HepG2 (cell line): Measurements from ENCODE around the gene VCL. TPM values are rescaled to one million over a fixed set of nuclear protein-coding genes. Genes with fewer than 3 reads are reported as not detected.

Source experiments
- ATAC-seq: fragments of 200-7000 bp; cut with Tn5 transposase; 3 replicates; pipeline ENCODE4 v1.9.1; 2020; ENCODE audit warnings: mild to moderate bottlenecking, moderate library complexity
- BruUV-seq: library from RNA; stranded (reverse); fragments of 400-500 nt; replicated peaks from 2 replicates; lab custom pipeline; 2021; lab: Mats Ljungman, UMichigan
- CTCF ChIA-PET: fragments of 300-600 bp; formaldehyde crosslinking; extraction: SDS; loops from one replicate; lab custom pipeline; 2021; ENCODE audit warnings: low total read pairs, inconsistent platforms, low intra/inter-chr PET ratio; lab: Yijun Ruan, JAX
- POLR2A ChIA-PET: fragments of 350-600 bp; sonication (Branson Sonifier 250); formaldehyde crosslinking; loops from one replicate; lab custom pipeline; 2020; ENCODE audit warnings: antibody characterized with exemption, inconsistent platforms; lab: Yijun Ruan, JAX
- DNase-seq: peaks from one replicate; pipeline ENCODE4 v3.0.0-alpha.2; 2015; ENCODE audit warnings: low spot score
- FAIRE-seq: peaks from 3 replicates; lab custom pipeline; 2011; peaks lifted over from hg19 to GRCh38; lab: Jason Lieb, UNC
- H2AFZ ChIP-seq: one replicate; pipeline ENCODE4 v1.6.1; 2011; ENCODE audit warnings: low read length, inconsistent platforms
- H3K27ac ChIP-seq: fragments of 300-600 bp; 3 replicates; pipeline ENCODE4 v1.8.0; 2011; ENCODE audit warnings: mixed run types, mild to moderate bottlenecking, mixed read lengths, low read length, inconsistent platforms; ENCODE audit not compliant: insufficient read depth; ENCODE audit errors: extremely low read length
- H3K27me3 ChIP-seq, 2 experiments: fragments of 200-600 bp in 1 of 2; 2 replicates in 1 of 2; 3 replicates in 1 of 2; pipeline versions ENCODE4 v1.6.0 to v1.8.0; 2011; ENCODE audit warnings: low read length in 2 of 2, mild to moderate bottlenecking in 2 of 2, moderate library complexity in 2 of 2, inconsistent platforms in 1 of 2; ENCODE audit not compliant: insufficient read depth in 2 of 2, control insufficient read depth in 1 of 2
- H3K36me3 ChIP-seq, 2 experiments: fragments of 200-600 bp in 1 of 2; replicated peaks in 1 of 2; 2 replicates in 1 of 2; 3 replicates in 1 of 2; pipeline versions ENCODE4 v1.5.1 to v1.8.0; 2011; ENCODE audit warnings: low read length in 2 of 2, inconsistent platforms in 1 of 2; ENCODE audit not compliant: insufficient read depth in 2 of 2, control insufficient read depth in 1 of 2
- H3K4me1 ChIP-seq: 2 replicates; pipeline ENCODE4 v1.5.1; 2012; ENCODE audit warnings: low read length, inconsistent platforms; ENCODE audit not compliant: insufficient read depth
- H3K4me2 ChIP-seq: 2 replicates; pipeline ENCODE4 v1.6.0; 2011; ENCODE audit warnings: low read depth, low read length, inconsistent platforms
- H3K4me3 ChIP-seq, 3 experiments: fragments of 200-600 bp in 1 of 3; sonication (generic), shearing (Covaris generic) in 1 of 3; replicated peaks in 1 of 3; 2 replicates each; pipeline ENCODE4 v1.5.1; 2011 to 2016; ENCODE audit warnings: low read length in 3 of 3, inconsistent platforms in 2 of 3, low read depth in 2 of 3, mild to moderate bottlenecking in 2 of 3, control low read depth in 1 of 3, mixed read lengths in 1 of 3; ENCODE audit not compliant: insufficient read depth in 1 of 3
- H3K79me2 ChIP-seq: one replicate; pipeline ENCODE4 v1.6.1; 2011; ENCODE audit warnings: low read length, inconsistent platforms; ENCODE audit not compliant: insufficient read depth
- H3K9ac ChIP-seq: 2 replicates; pipeline ENCODE4 v1.6.0; 2011; ENCODE audit warnings: mild to moderate bottlenecking, low read depth, low read length, inconsistent platforms; ENCODE audit not compliant: insufficient read depth
- H3K9me3 ChIP-seq: 2 replicates; pipeline ENCODE4 v1.5.1; 2012; ENCODE audit warnings: mild to moderate bottlenecking, low read length
- H4K20me1 ChIP-seq: 2 replicates; pipeline ENCODE4 v1.6.0; 2011; ENCODE audit warnings: inconsistent platforms, mild to moderate bottlenecking, low read length, moderate library complexity; ENCODE audit not compliant: insufficient read depth
- AFF4 ChIP-seq: sonication (generic); formaldehyde crosslinking; IDR thresholded peaks from 2 replicates; pipeline ENCODE4 v1.4.0; 2020; ENCODE audit warnings: missing genetic modification reagents
- DBP ChIP-seq: sonication (generic); formaldehyde crosslinking; IDR thresholded peaks from 2 replicates; pipeline ENCODE4 v1.4.0; 2020; ENCODE audit warnings: missing genetic modification reagents; ENCODE audit errors: not compliant biosample characterization
- HNF1B ChIP-seq: sonication (generic); formaldehyde crosslinking; IDR thresholded peaks from 2 replicates; pipeline ENCODE4 v1.5.1; 2020; ENCODE audit warnings: mild to moderate bottlenecking, moderate library complexity, missing genetic modification reagents
- KLF9 ChIP-seq: IDR thresholded peaks from 2 replicates; pipeline ENCODE4 v1.6.1; 2016; ENCODE audit warnings: low read depth
- MTA3 ChIP-seq: sonication (generic); formaldehyde crosslinking; IDR thresholded peaks from 2 replicates; pipeline ENCODE4 v1.4.0; 2020; ENCODE audit warnings: missing genetic modification reagents
- NR2F6 ChIP-seq, 2 experiments: IDR thresholded peaks; 2 replicates each; pipeline ENCODE4 v1.6.1; 2016; ENCODE audit warnings: antibody characterized with exemption in 1 of 2, mild to moderate bottlenecking in 1 of 2
- NRL ChIP-seq: sonication (generic); formaldehyde crosslinking; IDR thresholded peaks from 2 replicates; pipeline ENCODE4 v1.5.0; 2020; ENCODE audit warnings: missing genetic modification reagents, mild to moderate bottlenecking, moderate library complexity, borderline replicate concordance
- PRDM4 ChIP-seq: sonication (generic); formaldehyde crosslinking; IDR thresholded peaks from 2 replicates; pipeline ENCODE4 v1.9.0; 2021; ENCODE audit warnings: missing genetic modification reagents, borderline replicate concordance
- ZBTB39 ChIP-seq: sonication (generic); formaldehyde crosslinking; IDR thresholded peaks from 2 replicates; pipeline ENCODE4 v1.5.0; 2020; ENCODE audit warnings: missing genetic modification reagents
- ZNF232 ChIP-seq: sonication (generic); formaldehyde crosslinking; IDR thresholded peaks from 2 replicates; pipeline ENCODE4 v1.4.0; 2020; ENCODE audit warnings: missing genetic modification reagents, borderline replicate concordance
- WGBS: methylation state at CpG from one replicate; pipeline ENCODE4 v1.1.6; 2017; ENCODE audit warnings: low lambda C conversion rate; 5-methylcytosine and 5-hydroxymethylcytosine counted together
- in situ Hi-C: cut with HindIII; loops from 2 replicates; pipeline ENCODE4 v1.10.0; 2017; ENCODE audit warnings: low pct_unique_long_range_greater_than_20kb; ENCODE audit not compliant: extremely low pct_ligation_motif_present
- intact Hi-C: fragments of 100-400 bp; cut with micrococcal nuclease; formaldehyde crosslinking; loops from one replicate; pipeline ENCODE4 v1.10.0; 2022; ENCODE audit not compliant: unreplicated experiment
- polyA plus RNA-seq, 8 experiments: library from polyadenylated mRNA; depleted of rRNA in 3 of 8; stranded (reverse) in 7 of 8; unstranded in 1 of 8; fragments of >200 nt; fragmentation: Illumina TruSeq in 4 of 8; extraction: Trizol in 4 of 8; gene quantifications; 2 replicates each; pipeline versions ENCODE4 v1.2.1 to v1.2.3, GENCODE V29; 2011 to 2016; ENCODE audit warnings: low read depth in 4 of 8, missing spikeins in 1 of 8, mixed read lengths in 1 of 8; ENCODE audit not compliant: insufficient read depth in 1 of 8
- total RNA-seq, 5 experiments: library from RNA; depleted of rRNA; stranded (reverse); fragments of >200 nt; fragmentation: Illumina TruSeq; extraction: Trizol; gene quantifications; 2 replicates each; pipeline ENCODE4 v1.2.3, GENCODE V29; 2016; ENCODE audit warnings: low read depth in 1 of 5

VCL gene
- total and polyA plus RNA-seq, 2 of the 13 experiments (the other 11 are each of a cell fraction or from before 2014, with no cell fraction given), result 17.3 to 26.9 TPM

GRCh38 chr10:74092372-74092771, 94.5 kb downstream of the VCL start (continued):
- no peak for TF ChIP-seq DBP (CRISPR knock-in tag)

- 99% methylated on average over 4 of the region's 4 CpGs for WGBS
- Histone ChIP-seq H2AFZ (no peak overlapping the region), H3K27ac (no peak overlapping the region), H3K9me3 (no peaks in the 10 kb centered on the region), H4K20me1 (no peaks in the 10 kb centered on the region), H3K27me3 (no peaks in the 10 kb centered on the region), H3K9ac (no peak overlapping the region), H3K4me3 (no peak overlapping the region), H3K79me2 (no peaks in the 10 kb centered on the region), H3K4me1 (no peaks in the 10 kb centered on the region), H3K36me3 (peaks cover 17 to 66% of the 10 kb centered on the region in 2 experiments; a peak in 4 of 5 replicates), H3K4me2 (no peak overlapping the region)
- ATAC-seq (no peak), FAIRE-seq (no peak), DNase-seq (no peak)
- intact Hi-C loops, result no loop called here
- ChIA-PET CTCF (no interaction called here), POLR2A (no interaction called here)
- in situ Hi-C loops, result no loop called here
- no TSS peak for BruUV-seq
- TF ChIP-seq HNF1B (CRISPR knock-in tag) (no peak), PRDM4 (CRISPR knock-in tag) (no peak), NR2F6 (IDR thresholded peaks at IDR 0.05) (no peak), NR2F6 (CRISPR knock-in tag; IDR thresholded peaks at IDR 0.05) (no peak), ZNF232 (CRISPR knock-in tag) (no peak), NRL (CRISPR knock-in tag) (no peak), ZBTB39 (CRISPR knock-in tag) (no peak), MTA3 (CRISPR knock-in tag) (no peak), AFF4 (no peak), KLF9 (CRISPR knock-in tag) (no peak)
Observed at GRCh38 chr10:74093530-74094164, 95.7 kb downstream of the VCL start.
